ENCODE data around the gene PON3. TPM values are rescaled to one million over a fixed set of nuclear protein-coding genes. Genes with fewer than 3 reads are reported as not detected.
A peak's percentile ranks its signal among the peaks of the same experiment; 100 is the strongest.

The PON3 gene
- polyA plus RNA-seq, 2 of the 4 experiments (the other 2 are of a cell fraction) = 48.7 to 142 TPM

GRCh38 chr7:95320651-95321050 lies 75.5 kb downstream of the PON3 start:
- no peak for ATAC-seq
- H3K4me1 ChIP-seq = peaks cover 45% of the 10 kb centered on the region
- no peak overlapping the region for H3K4me2 ChIP-seq
- POLR2A ChIA-PET = no interaction called here
- WGBS (ENCODE audit: missing lambda C conversion rate) = 93% methylated on average over 1 of the region's 1 CpG
- H3K27ac ChIP-seq = peak overlapping the region; percentile 3 to 30; a peak in 3 of 6 replicates
- H3K4me3 ChIP-seq = no peak overlapping the region
- TF ChIP-seq ESRRA (IDR thresholded peaks at IDR 0.05; ENCODE audit: borderline replicate concordance, low read length) (no peak), ZC3H11A (IDR thresholded peaks at IDR 0.05) (no peak), ATOH8 (CRISPR knock-in tag; IDR thresholded peaks at IDR 0.05; ENCODE audit: low read depth) (no peak), KDM5A (IDR thresholded peaks at IDR 0.05) (no peak), PBX3 (IDR thresholded peaks at IDR 0.05) (no peak), ZFP36 (IDR thresholded peaks at IDR 0.05; ENCODE audit: borderline replicate concordance, partially characterized antibody) (no peak), SMC3 (IDR thresholded peaks at IDR 0.05) (no peak), HEYL (CRISPR knock-in tag; IDR thresholded peaks at IDR 0.05) (no peak), JUN (IDR thresholded peaks at IDR 0.05) (no peak)
- TF ChIP-seq, protein P1, sequence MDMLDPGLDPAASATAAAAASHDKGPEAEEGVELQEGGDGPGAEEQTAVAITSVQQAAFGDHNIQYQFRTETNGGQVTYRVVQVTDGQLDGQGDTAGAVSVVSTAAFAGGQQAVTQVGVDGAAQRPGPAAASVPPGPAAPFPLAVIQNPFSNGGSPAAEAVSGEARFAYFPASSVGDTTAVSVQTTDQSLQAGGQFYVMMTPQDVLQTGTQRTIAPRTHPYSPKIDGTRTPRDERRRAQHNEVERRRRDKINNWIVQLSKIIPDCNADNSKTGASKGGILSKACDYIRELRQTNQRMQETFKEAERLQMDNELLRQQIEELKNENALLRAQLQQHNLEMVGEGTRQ (IDR thresholded peaks at IDR 0.05) = no peak
- H3K9me3 ChIP-seq = no peaks in the 10 kb centered on the region
- FAIRE-seq = no peak
- no peak for DNase-seq (ENCODE audit: low read depth in 1 of 2, low spot score in 1 of 2)
- CTCF ChIA-PET = interaction anchor here (0.6 to 1.1 kb wide), 2 partner anchors 75 to 331 kb away, joined by 3 to 6 read pairs; partner anchors contain the start of gene PON3

GRCh38 chr7:95319570-95319969 lies 76.6 kb downstream of the PON3 start:
- no peak for ATAC-seq
- CTCF ChIA-PET = no interaction called here
- H3K4me1 ChIP-seq = peaks cover 45% of the 10 kb centered on the region
- TF ChIP-seq RAD21 (conservative IDR thresholded peaks at IDR 0.05 in 1 of 2, IDR thresholded peaks at IDR 0.05 in 1 of 2) = no peak
- TF ChIP-seq TFCP2L1 (CRISPR knock-in tag; IDR thresholded peaks at IDR 0.05) = no peak
- TF ChIP-seq ATOH8 (CRISPR knock-in tag; IDR thresholded peaks at IDR 0.05; ENCODE audit: low read depth) = no peak
- peak overlapping the region in 1 of 2 experiments; percentile 30; a peak in 2 of 6 replicates for H3K27ac ChIP-seq
- WGBS (ENCODE audit: missing lambda C conversion rate) = 94% methylated on average over 1 of the region's 1 CpG
- H3K9me3 ChIP-seq = no peaks in the 10 kb centered on the region
- H3K4me3 ChIP-seq = no peak overlapping the region
- H3K4me2 ChIP-seq = no peak overlapping the region
- no peak for FAIRE-seq
- POLR2A ChIA-PET = no interaction called here
- DNase-seq (ENCODE audit: low read depth in 1 of 2, low spot score in 1 of 2) = no peak

DNA sequence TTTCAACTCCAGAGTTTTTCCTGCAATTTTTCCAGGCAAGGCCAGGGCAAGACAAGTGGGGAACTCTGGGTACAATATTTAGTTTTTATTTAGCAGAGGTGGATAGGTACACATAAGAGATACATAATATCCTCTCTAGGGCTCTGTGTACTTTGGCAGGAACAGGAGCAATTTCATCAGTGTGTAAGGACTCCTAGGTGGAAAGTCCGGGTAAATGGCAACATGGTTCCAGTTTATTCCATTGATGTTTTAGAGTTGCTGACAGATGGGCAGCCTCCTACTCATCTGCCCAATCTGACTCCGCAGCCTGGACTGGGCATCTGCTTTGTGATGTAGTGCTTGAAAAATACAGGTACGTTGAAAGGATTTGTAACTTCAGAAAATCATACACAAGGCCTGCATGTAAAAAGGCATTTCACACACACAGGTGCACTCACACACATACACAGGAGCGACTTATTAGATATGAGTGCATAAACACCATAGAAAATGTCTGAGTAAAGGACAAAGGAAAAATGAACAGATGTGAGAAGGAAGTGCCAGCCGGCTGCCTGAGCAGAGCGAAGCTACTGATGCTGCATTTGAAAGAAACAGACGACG lies 77.6 kb downstream of the PON3 start:
- Histone ChIP-seq H3K9me3 (no peaks in the 10 kb centered on the region), H3K27ac (peak overlapping the region; percentile 4 to 58; a peak in 3 of 6 replicates), H3K4me2 (peak overlapping the region; percentile 7), H3K4me1 (peaks cover 36% of the 10 kb centered on the region), H3K4me3 (no peak overlapping the region)
- no peak for DNase-seq (ENCODE audit: low read depth in 1 of 2, low spot score in 1 of 2)
- CTCF ChIA-PET = no interaction called here
- peak in 1 of 2 experiments; percentile 18; a peak in 2 of 6 replicates for ATAC-seq
- POLR2A ChIA-PET = no interaction called here
- no peak for FAIRE-seq
- WGBS (ENCODE audit: missing lambda C conversion rate) = 73% methylated on average over 8 of the region's 8 CpGs
- no peak for TF ChIP-seq FOSB (CRISPR knock-in tag; IDR thresholded peaks at IDR 0.05)
- TF ChIP-seq SMC3 (IDR thresholded peaks at IDR 0.05) = no peak
- no peak for TF ChIP-seq CBX2 (IDR thresholded peaks at IDR 0.05; ENCODE audit: borderline replicate concordance, low read depth)
- no peak for TF ChIP-seq ESRRA (IDR thresholded peaks at IDR 0.05; ENCODE audit: borderline replicate concordance, low read length)
- no peak for TF ChIP-seq EHMT2 (IDR thresholded peaks at IDR 0.05; ENCODE audit: low read depth)
- TF ChIP-seq, protein P1 (IDR thresholded peaks at IDR 0.05) = no peak
- no peak for TF ChIP-seq NR3C1 (IDR thresholded peaks at IDR 0.05)
- no peak for TF ChIP-seq ZC3H11A (IDR thresholded peaks at IDR 0.05)
- TF ChIP-seq ZSCAN20 (CRISPR knock-in tag; IDR thresholded peaks at IDR 0.05) = no peak
- no peak for TF ChIP-seq HMGXB4 (CRISPR knock-in tag; IDR thresholded peaks at IDR 0.05; ENCODE audit: borderline replicate concordance)
- TF ChIP-seq FOSL2 (IDR thresholded peaks at IDR 0.05) = no peak
- no peak for TF ChIP-seq FOSL2 (CRISPR knock-in tag; IDR thresholded peaks at IDR 0.05)
- TF ChIP-seq JUN (IDR thresholded peaks at IDR 0.05) = no peak
- no peak for TF ChIP-seq E2F6 (IDR thresholded peaks at IDR 0.05; ENCODE audit: borderline replicate concordance, low read depth)
- no peak for TF ChIP-seq POLR2A (IDR thresholded peaks at IDR 0.05; ENCODE audit: low read length)
- TF ChIP-seq RARB (CRISPR knock-in tag; IDR thresholded peaks at IDR 0.05) = no peak
- no peak for TF ChIP-seq ATOH8 (CRISPR knock-in tag; IDR thresholded peaks at IDR 0.05; ENCODE audit: low read depth)
- TF ChIP-seq TP53 (CRISPR knock-in tag; IDR thresholded peaks at IDR 0.05) = no peak
- TF ChIP-seq CEBPB (IDR thresholded peaks at IDR 0.05) = no peak

Data from A549 (cell line).